AG10803 (cell line): Measurements from ENCODE around the gene GCDH.

Experiments used
- DNase-seq: peaks from one replicate; pipeline ENCODE4 v3.0.0; 2010; ENCODE audit warnings: low read depth
- H3K4me3 ChIP-seq: 2 replicates; pipeline ENCODE4 v1.5.1; 2011; ENCODE audit warnings: mild to moderate bottlenecking, low read length, control low read depth
- TF ChIP-seq, protein P1 (sequence below): conservative IDR thresholded peaks from 2 replicates; pipeline ENCODE4 v1.5.1; 2011; ENCODE audit warnings: mild to moderate bottlenecking, low read length, control low read depth, inconsistent platforms

GCDH gene

DNA sequence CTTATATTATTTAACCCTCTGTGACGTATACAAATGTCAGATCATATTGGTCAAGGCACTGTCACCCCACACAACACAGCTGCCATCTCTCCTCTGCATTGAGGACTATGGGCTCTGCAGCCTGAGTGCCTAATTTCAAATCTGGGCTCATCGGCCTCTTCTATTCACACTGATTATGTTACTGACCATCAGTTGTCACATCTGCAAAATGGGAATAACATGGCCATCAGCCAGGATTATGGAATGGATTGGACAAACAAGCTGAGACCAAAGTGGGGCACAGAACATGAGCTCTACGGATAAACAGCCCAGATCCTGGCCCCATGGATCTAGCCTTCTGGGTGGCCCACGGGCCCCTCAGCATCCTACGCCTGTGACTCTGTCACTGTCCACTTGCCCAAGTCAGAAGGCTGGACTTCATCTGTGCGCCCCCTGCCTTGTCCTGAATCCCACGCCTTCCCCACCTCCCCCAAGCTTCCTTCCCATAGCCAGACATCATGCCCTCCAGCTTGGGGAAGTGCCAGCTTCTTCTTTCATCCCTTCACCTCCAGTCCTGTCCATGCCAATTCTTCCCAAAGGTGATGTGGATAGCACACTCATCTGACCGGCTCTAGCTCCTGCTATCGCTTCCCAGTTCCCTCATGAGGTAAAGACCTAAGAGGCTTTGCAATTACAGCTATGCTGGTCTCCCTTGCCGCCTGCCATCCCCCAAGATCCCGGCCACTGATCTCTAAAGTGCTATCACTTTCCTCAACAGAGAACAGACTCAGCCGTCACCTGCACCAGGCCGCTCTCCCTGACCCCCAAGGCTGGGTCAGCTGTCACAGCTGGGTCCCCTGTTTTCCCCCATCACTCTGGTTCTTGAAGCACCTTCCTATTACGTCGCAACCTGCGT, 41.7 kb downstream of the GCDH start:
- peak overlapping the region; percentile 96 for H3K4me3 ChIP-seq
- no peak for DNase-seq
- TF ChIP-seq, protein P1, sequence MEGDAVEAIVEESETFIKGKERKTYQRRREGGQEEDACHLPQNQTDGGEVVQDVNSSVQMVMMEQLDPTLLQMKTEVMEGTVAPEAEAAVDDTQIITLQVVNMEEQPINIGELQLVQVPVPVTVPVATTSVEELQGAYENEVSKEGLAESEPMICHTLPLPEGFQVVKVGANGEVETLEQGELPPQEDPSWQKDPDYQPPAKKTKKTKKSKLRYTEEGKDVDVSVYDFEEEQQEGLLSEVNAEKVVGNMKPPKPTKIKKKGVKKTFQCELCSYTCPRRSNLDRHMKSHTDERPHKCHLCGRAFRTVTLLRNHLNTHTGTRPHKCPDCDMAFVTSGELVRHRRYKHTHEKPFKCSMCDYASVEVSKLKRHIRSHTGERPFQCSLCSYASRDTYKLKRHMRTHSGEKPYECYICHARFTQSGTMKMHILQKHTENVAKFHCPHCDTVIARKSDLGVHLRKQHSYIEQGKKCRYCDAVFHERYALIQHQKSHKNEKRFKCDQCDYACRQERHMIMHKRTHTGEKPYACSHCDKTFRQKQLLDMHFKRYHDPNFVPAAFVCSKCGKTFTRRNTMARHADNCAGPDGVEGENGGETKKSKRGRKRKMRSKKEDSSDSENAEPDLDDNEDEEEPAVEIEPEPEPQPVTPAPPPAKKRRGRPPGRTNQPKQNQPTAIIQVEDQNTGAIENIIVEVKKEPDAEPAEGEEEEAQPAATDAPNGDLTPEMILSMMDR: no peak

DNA sequence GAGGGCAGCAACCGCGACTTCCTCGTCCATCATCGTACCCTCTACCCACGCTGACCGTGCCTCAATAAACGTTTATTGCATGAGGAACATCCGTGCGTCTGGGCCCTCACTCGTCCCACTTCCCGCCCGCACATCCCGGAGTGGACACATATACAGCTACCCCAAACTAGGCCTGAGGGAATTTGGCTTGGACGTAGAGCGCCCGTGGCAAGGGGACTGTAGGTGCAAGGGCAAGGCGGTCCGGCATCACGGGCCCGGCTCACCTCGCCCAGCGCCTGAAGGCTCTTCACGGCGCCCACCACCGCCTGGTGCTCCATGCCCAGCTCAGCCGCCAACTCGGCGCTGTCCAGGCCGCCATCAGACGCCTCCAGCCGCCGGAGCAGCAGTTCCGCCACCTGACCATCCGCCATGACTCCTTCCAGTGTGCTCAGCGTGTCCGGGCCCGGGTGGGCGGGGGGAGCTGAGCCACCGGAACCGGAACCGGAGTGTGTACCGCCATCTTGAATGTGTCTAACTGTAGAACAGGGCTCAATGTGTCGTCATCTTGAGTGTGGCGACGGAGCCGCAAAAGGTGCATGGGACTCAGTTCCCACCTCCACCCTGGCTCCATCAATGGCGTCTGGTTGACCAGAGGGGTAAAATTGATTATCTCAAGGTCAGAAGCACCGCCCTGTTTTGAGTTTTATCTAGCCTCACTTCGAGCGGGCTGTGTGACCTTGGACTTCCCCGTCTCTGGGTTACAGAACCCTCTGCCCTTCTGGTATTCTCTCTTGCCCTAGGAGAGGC, 42.5 kb downstream of the GCDH start, which contains the start of gene FARSA:
TSS of gene FARSA (minus strand) at position 425 of the 786 bp plus-strand sequence. CDS start at position 410, 15 bp downstream.
- H3K4me3 ChIP-seq: peak within 1 kb of the TSS; percentile 96
- TF ChIP-seq, protein P1: no peak
- DNase-seq: peak; percentile 87

DNA sequence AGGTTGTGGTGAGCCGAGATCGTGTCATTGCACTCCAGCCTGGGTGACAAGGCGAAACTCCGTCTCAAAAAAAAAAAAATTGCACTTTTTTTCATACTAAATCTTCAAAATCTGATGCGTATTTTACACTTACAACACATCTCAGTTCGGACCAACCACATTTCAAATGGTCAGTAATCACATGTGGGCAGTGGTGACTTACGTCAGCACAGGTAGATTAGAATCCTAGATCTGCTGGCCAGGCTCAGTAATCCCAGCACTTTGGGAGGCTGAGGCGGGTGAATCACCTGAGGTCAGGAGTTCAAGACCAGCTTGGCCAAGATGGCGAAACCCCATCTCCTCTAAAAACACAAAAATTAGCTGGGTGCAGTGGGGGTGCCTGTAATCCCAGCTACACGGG, 44.1 kb downstream of the GCDH start:
- DNase-seq: no peak
- no peak overlapping the region for H3K4me3 ChIP-seq
- TF ChIP-seq, protein P1: no peak

DNA sequence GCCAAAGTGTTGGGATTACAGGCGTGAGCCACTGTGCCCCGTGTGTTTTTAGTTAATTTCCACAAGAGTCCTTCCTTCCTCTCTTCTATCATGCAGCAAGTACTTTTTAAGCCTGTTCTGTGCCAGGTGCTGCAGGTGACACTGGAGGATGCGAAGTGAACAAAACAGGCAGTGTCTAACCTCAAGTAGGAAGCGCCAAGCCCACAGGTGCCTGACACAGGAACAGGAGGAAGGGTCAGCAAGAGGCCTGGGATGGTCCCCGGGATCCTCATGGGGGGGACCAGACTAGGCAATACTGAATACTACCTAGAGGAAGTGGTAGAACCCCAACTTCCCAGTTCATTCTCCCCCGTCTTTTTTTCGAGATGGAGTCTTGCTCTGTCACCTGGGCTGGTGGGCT, 45.6 kb downstream of the GCDH start:
- TF ChIP-seq, protein P1: no peak
- no peak overlapping the region for H3K4me3 ChIP-seq
- DNase-seq: no peak

DNA sequence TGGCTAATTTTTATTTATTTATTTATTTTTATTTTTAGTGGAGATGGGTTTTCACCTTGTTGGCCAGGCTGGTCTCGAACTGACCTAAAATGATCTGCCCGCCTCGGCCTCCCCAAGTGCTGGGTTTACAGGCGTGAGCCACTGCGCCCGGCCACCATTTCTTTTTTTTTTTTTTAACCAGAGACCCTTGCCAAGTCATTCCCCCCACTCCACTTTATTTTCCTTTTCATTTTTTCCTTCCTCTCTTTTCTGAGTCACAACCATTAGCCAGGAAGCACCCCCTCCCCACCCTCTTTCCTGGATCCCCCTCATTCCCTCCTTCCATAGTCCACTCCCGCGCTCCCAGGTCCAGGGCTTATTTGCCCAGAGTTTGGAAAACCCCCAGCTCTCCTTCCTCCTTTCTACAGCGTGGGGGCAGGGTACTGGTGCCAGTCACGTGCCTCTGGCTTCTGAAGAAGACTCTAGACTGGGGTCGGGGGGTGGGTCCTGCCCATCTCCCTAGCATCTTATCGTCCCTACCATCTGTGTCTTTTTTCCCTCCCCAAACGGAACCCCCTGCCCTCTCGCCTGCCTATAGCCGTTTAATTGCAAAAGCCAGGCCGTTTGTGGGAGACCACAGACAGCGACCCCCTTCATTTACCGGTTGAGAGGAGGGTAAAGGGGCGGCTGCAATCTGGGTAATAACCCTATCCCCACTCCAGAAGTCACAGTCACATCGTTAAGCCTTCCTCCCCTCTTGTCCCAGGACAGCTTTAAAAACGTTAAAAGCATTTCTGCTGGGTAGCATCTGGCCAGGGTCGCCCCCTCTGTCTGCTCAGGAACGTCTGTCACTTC, 46.4 kb downstream of the GCDH start:
- TF ChIP-seq, protein P1: no peak
- no peak for DNase-seq
- peak overlapping the region; percentile 77 for H3K4me3 ChIP-seq

DNA sequence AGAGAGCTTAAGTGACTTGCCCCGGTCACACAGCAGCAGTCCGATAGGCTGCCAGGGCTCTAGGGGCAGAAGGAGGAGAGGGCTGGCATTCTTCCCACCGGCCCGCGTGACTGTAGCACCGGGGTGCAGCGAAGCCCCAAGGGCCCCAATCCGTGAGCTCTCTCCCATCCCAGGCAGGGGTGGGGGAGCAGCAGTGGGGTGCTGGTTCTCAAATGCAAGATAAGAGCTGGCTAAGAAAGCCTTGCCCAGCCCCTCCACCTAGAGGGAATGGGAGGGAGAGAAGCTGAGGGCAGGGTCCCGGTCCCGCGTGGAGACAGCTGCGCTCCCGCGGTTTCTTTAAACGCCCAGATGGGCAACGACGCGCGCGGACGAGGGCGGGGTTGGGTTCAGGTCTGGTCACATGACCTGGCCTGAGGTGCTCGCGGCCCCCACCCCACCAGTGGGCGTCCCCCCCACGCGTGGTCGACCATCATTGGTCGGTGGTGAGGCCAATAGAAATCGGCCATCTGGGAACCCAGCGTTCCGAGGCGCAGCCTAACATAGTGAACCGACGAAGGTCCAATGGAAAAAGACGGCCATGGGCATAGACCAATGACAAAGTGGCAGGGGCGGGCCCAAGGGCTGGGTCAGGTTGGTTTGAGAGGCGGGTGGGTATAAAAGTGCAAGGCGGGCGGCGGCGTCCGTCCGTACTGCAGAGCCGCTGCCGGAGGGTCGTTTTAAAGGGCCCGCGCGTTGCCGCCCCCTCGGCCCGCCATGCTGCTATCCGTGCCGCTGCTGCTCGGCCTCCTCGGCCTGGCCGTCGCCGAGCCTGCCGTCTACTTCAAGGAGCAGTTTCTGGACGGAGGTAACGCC, 47.2 kb downstream of the GCDH start, which contains the start of gene CALR:
TSS of gene CALR (plus strand) at position 683 of the 852 bp plus-strand sequence. CDS start at position 754, 71 bp downstream.
- TF ChIP-seq, protein P1: no peak
- DNase-seq: peak; percentile 99
- H3K4me3 ChIP-seq: peak within 1 kb of the TSS; percentile 96
